ENCODE results near the gene BCL11B.
A peak's percentile ranks its signal among the peaks of the same experiment; 100 is the strongest.

BCL11B gene

GRCh38 chr14:99278836-99279235, 6.8 kb upstream of the BCL11B start:
- DNase-seq (ENCODE audit: insufficient read length, low spot score) (no peak), FAIRE-seq (no peak)
- no peak for TF ChIP-seq POLR2A (IDR thresholded peaks at IDR 0.05; ENCODE audit: low read depth, low read length)

GRCh38 chr14:99277530-99277929, 5.5 kb upstream of the BCL11B start:
- TF ChIP-seq POLR2A (IDR thresholded peaks at IDR 0.05; ENCODE audit: low read depth, low read length), result no peak
- DNase-seq (ENCODE audit: insufficient read length, low spot score) (no peak), FAIRE-seq (no peak)

DNA sequence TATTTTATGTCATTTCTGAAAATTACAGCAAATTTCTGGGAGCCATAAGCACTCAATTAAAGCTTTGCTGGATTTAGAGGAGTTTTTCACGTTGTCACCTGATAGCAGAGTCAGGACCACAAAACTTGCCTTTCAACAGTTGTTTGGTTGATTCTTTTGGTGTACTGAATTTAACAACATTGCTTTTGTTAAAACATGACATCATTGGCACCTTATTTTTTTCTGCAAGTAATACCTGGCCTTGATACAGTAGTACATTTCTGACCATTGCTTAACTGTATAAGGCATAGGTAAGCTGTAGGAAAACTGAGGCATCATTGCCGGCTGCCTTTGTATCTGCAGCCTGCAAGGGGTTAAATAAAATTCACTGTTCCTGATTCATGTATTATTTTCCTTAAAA, 4.5 kb upstream of the BCL11B start:
- no peak for TF ChIP-seq POLR2A (IDR thresholded peaks at IDR 0.05; ENCODE audit: low read depth, low read length)
- FAIRE-seq (no peak), DNase-seq (ENCODE audit: insufficient read length, low spot score) (no peak)

- FAIRE-seq (no peak), DNase-seq (ENCODE audit: insufficient read length, low spot score) (no peak)
- TF ChIP-seq POLR2A (IDR thresholded peaks at IDR 0.05; ENCODE audit: low read depth, low read length), result no peak
These were observed 3.2 kb upstream of the BCL11B start for GRCh38 chr14:99275222-99275584.

- no peak for TF ChIP-seq POLR2A (IDR thresholded peaks at IDR 0.05; ENCODE audit: low read depth, low read length)
- DNase-seq (ENCODE audit: insufficient read length, low spot score) (peak; percentile 68), FAIRE-seq (no peak)
These were observed 2.6 kb upstream of the BCL11B start for GRCh38 chr14:99274346-99275221.

GRCh38 chr14:99273766-99274345, 1.9 kb upstream of the BCL11B start:
- no peak for TF ChIP-seq POLR2A (IDR thresholded peaks at IDR 0.05; ENCODE audit: low read depth, low read length)
- FAIRE-seq (no peak), DNase-seq (ENCODE audit: insufficient read length, low spot score) (no peak)

- TF ChIP-seq POLR2A (IDR thresholded peaks at IDR 0.05; ENCODE audit: low read depth, low read length), result no peak
- no peak for FAIRE-seq
These were observed 1.1 kb upstream of the BCL11B start for GRCh38 chr14:99272899-99273765.

DNA sequence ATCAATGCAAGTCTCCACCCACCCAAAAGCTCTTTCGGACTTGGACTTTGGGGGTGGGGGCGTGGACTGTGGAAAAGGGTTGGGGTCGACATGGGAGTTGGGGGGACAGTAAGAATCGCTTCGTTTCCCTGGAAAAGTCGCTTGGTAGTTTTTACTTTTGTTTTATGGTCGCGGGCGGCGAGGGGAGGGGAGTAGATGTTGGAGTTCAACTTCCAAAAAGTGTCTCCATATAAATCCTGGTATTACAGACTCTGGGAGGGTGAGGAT, 568 bp upstream of the BCL11B start:
- FAIRE-seq, result no peak

More at GRCh38 chr14:99272899-99273765, 1.1 kb upstream of the BCL11B start:
- DNase-seq (ENCODE audit: insufficient read length, low spot score), result peak; percentile 47

GRCh38 chr14:99271221-99271941, 616 bp downstream of the BCL11B start:
- FAIRE-seq (no peak), DNase-seq (ENCODE audit: insufficient read length, low spot score) (no peak)
- no peak for TF ChIP-seq POLR2A (IDR thresholded peaks at IDR 0.05; ENCODE audit: low read depth, low read length)

More for the DNA sequence above, 568 bp upstream of the BCL11B start:
- no peak for DNase-seq (ENCODE audit: insufficient read length, low spot score)
- TF ChIP-seq POLR2A (IDR thresholded peaks at IDR 0.05; ENCODE audit: low read depth, low read length), result no peak

GRCh38 chr14:99270458-99271220, 1.4 kb downstream of the BCL11B start:
- no peak for DNase-seq (ENCODE audit: insufficient read length, low spot score)
- no peak for FAIRE-seq
- TF ChIP-seq POLR2A (IDR thresholded peaks at IDR 0.05; ENCODE audit: low read depth, low read length), result no peak

DNA sequence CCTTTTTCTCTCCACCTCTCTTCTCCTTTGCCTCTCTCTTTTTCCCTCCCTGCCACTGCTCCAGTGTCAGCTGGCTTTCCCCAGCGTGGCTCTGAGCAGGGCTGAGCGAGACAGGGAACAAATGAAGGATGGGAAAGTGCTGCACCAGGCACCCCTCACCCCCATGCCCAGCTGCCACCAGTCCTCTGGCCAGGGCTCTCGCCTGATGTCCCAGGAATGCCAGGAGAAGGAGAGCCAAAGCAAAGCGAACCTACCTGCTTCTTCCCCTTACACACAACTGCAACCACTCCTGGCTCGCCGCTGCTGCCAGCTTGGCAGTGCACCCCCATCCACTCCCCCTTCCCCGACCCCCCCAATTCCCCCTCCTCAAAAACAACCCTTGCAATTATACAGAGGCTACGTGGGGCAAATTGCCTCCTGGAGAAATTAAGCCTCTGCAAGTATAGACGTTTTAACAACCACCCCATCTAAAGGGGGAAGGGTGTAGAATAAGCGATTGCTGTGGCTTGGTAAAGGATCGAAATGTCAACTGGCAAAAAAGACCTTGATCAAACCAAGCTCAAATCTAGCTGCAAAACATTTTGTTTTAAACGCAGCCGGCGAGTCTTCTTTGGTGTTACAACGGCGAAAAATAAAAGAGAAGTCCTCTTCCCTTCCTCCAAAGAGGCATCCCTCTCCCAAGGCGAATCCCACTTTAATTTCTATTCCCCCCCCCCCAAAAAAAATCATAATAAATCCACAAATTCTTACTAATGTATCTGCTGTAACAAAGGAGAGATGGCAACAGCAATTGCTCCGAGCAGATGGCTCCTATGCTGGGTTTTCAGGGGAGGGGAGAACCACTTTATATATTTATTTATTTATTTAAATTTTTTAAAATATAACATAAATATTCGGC, 2.9 kb downstream of the BCL11B start:
- no peak for TF ChIP-seq POLR2A (IDR thresholded peaks at IDR 0.05; ENCODE audit: low read depth, low read length)
- DNase-seq (ENCODE audit: insufficient read length, low spot score), result no peak
- FAIRE-seq, result no peak

All from H54 (cell line).